ENCODE data around the gene DIP2B. TPM values are rescaled to one million over a fixed set of nuclear protein-coding genes. Genes with fewer than 3 reads are reported as not detected.

DIP2B gene
- total RNA-seq, 1 experiment from 2014 or later, result 29.4 TPM

DNA sequence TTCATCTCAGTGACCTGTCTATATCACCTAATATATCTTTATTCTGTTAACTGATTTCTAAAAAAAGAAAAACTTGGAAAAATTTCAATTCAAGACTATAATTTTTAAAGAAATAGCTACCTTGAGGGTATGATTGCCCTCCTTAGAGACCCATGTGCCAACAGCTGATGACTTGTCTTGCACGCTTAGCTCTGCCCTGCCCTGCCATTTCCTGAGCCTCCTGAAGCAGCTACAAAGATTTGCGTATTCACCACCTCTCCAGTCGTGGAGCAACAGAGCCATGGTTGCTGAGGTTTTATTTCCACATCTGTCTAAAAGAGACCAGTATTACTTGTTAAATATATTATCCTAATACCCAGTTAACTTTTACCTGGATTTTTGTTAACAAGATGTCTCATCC, 167.4 kb downstream of the DIP2B start:
- Histone ChIP-seq H3K4me3 (no peak overlapping the region), H3K9me2 (ENCODE audit: insufficient read depth) (no peaks in the 10 kb centered on the region), H3K36me3 (ENCODE audit: low read depth) (peaks cover 22% of the 10 kb centered on the region; the same call in 1 of the 2 replicates), H3K4me2 (no peak overlapping the region), H2AFZ (no peak overlapping the region), H3K27me3 (ENCODE audit: insufficient read depth, low read depth) (no peaks in the 10 kb centered on the region), H3K4me1 (replicated peaks; ENCODE audit: insufficient read depth) (no peaks in the 10 kb centered on the region), H4K20me1 (ENCODE audit: insufficient read depth) (no peaks in the 10 kb centered on the region), H3K79me2 (ENCODE audit: low read depth) (no peaks in the 10 kb centered on the region), H3F3A (ENCODE audit: insufficient read depth, low read depth) (peaks cover 6% of the 10 kb centered on the region; the same call in 1 of the 2 replicates), H3K27ac (no peak overlapping the region), H3K9me3 (ENCODE audit: insufficient read depth, low read depth) (no peaks in the 10 kb centered on the region)
- no TSS peak for BruUV-seq (replicated peaks)
- intact Hi-C loops (cut with micrococcal nuclease; ENCODE audit: unreplicated experiment), result no loop called here
- no peak for DNase-seq
- ChIA-PET CTCF (no interaction called here), POLR2A (ENCODE audit: unreplicated experiment) (no interaction called here)
- TF ChIP-seq CTCF (conservative IDR thresholded peaks at IDR 0.05), result no peak
- no peak for TF ChIP-seq EZH2 (IDR thresholded peaks at IDR 0.05; ENCODE audit: low read depth)

DNA sequence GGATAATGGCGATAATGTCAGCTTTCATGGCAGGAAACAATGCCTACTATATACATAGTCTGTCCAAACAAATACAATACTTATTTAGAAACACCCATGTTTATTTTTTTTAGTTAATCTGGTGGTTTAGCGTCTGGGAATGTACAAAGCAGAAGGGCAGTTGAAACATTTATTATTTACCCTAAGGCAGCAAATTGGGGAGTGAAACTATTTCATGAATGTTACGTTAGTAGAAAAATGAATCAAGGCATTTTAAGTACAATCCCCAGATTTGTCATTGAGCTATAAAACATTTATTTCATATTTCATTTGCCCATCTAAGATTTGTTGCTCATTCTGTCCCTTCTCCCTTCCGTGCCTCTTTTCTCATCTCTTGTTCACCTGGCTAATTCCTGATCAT, 172.0 kb downstream of the DIP2B start:
- Histone ChIP-seq H3K27me3 (ENCODE audit: insufficient read depth, low read depth) (no peaks in the 10 kb centered on the region), H3K36me3 (ENCODE audit: low read depth) (peaks cover 23% of the 10 kb centered on the region), H3F3A (ENCODE audit: insufficient read depth, low read depth) (peaks cover 14% of the 10 kb centered on the region; the same call in 1 of the 2 replicates), H3K4me1 (replicated peaks; ENCODE audit: insufficient read depth) (no peaks in the 10 kb centered on the region), H3K9me3 (ENCODE audit: insufficient read depth, low read depth) (no peaks in the 10 kb centered on the region), H4K20me1 (ENCODE audit: insufficient read depth) (no peaks in the 10 kb centered on the region), H2AFZ (no peak overlapping the region), H3K4me2 (no peak overlapping the region), H3K4me3 (no peak overlapping the region), H3K9me2 (ENCODE audit: insufficient read depth) (no peaks in the 10 kb centered on the region), H3K79me2 (ENCODE audit: low read depth) (no peaks in the 10 kb centered on the region), H3K27ac (no peak overlapping the region)
- BruUV-seq (replicated peaks), result no TSS peak
- DNase-seq, result no peak
- ChIA-PET CTCF (no interaction called here), POLR2A (ENCODE audit: unreplicated experiment) (no interaction called here)
- intact Hi-C loops (cut with micrococcal nuclease; ENCODE audit: unreplicated experiment), result no loop called here
- TF ChIP-seq EZH2 (IDR thresholded peaks at IDR 0.05; ENCODE audit: low read depth) (no peak), CTCF (conservative IDR thresholded peaks at IDR 0.05) (no peak)

DNA sequence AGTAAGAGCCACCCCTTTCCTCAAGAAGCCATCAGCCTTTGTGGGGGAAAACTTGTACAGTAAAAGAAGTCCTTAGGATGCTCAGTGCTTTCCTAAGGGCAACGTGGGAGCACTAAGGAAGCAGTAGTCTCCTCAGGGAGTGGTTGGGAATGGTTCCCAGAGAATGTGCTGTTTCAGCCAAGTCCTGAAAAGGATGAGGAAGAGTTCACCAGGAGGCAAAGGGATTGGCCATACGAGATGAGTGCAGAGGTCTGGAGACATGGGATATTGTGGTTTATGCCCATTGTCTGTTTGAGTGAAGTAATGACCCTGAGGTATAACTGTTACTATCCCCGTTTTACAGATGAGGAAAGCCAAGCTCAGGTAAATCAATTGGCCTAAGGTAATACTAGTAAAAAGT, 173.1 kb downstream of the DIP2B start:
- no peaks in the 10 kb centered on the region for H3K9me2 ChIP-seq (ENCODE audit: insufficient read depth)
- no peak overlapping the region for H3K4me2 ChIP-seq
- POLR2A ChIA-PET (ENCODE audit: unreplicated experiment), result no interaction called here
- TF ChIP-seq EZH2 (IDR thresholded peaks at IDR 0.05; ENCODE audit: low read depth) (no peak), CTCF (conservative IDR thresholded peaks at IDR 0.05) (no peak)
- no TSS peak for BruUV-seq (replicated peaks)
- H3K27ac ChIP-seq, result no peak overlapping the region
- no peaks in the 10 kb centered on the region for H4K20me1 ChIP-seq (ENCODE audit: insufficient read depth)
- H3K79me2 ChIP-seq (ENCODE audit: low read depth), result no peaks in the 10 kb centered on the region
- H3F3A ChIP-seq (ENCODE audit: insufficient read depth, low read depth), result peaks cover 14% of the 10 kb centered on the region; the same call in 1 of the 2 replicates
- H2AFZ ChIP-seq, result no peak overlapping the region
- intact Hi-C loops (cut with micrococcal nuclease; ENCODE audit: unreplicated experiment), result no loop called here
- no peaks in the 10 kb centered on the region for H3K27me3 ChIP-seq (ENCODE audit: insufficient read depth, low read depth)
- no peaks in the 10 kb centered on the region for H3K9me3 ChIP-seq (ENCODE audit: insufficient read depth, low read depth)
- peaks cover 22% of the 10 kb centered on the region for H3K36me3 ChIP-seq (ENCODE audit: low read depth)
- DNase-seq, result no peak
- no peaks in the 10 kb centered on the region for H3K4me1 ChIP-seq (replicated peaks; ENCODE audit: insufficient read depth)
- H3K4me3 ChIP-seq, result no peak overlapping the region
- CTCF ChIA-PET, result no interaction called here

All from PC-9 (cell line).